GM21390 (cell line): ENCODE data around the gene HAO2.
"Not testable (repeated sequence)": the region's sequence is repeated elsewhere in the genome, so short reads cannot be mapped to it uniquely, and the experiment has no call there.

ENCODE experiments used
- ATAC-seq: cut with Tn5 transposase; IDR thresholded peaks from one replicate; pipeline ENCODE4 v1.9.1; 2021; ENCODE audit not compliant: unreplicated experiment

Gene HAO2

DNA sequence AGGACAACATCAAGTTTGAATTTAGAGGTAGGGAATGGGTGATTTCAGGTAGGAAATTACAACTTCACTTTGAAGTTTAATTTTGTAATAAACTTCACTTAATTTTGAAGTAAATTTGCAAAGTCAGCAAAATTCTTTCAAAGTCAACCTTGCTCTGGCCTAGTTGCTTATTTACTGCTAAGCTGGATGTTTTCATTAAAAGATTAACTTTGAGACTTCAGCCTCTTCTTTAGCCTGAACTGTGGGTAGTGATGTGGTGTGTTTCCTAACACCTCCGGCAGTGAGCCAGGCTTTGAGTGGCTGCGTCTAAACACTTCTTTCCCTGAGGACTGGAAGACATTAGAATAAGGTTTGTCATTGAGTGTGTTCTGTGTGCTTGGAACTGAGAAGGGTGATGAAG lies at the start of gene HAO2:
Gene HAO2 (plus strand): TSS at position 232 of the 400 bp plus-strand sequence. CDS start 12,301 bp downstream, outside the sequence.
- ATAC-seq: no peak

DNA sequence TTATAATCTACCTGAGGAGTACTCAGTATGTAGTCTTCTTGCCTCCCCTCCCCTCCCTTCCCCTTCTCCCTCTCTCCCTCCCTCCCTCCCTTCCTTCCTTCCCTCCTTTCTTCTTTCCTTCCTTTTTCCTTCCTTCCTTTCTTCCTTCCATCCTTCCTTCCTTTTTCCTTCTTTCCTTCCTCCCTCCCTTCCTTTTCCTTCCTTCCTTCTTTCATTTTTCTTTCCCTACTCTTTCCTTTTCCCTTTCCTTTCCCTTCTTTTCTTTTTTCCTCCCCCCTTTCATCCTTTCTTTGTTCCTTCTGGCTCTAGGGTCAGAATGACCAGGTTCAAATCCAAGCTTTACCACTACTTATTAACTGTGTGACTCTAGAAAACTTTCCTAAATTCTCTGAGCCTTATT lies 48.5 kb upstream of the HAO2 start:
- no peak for ATAC-seq

DNA sequence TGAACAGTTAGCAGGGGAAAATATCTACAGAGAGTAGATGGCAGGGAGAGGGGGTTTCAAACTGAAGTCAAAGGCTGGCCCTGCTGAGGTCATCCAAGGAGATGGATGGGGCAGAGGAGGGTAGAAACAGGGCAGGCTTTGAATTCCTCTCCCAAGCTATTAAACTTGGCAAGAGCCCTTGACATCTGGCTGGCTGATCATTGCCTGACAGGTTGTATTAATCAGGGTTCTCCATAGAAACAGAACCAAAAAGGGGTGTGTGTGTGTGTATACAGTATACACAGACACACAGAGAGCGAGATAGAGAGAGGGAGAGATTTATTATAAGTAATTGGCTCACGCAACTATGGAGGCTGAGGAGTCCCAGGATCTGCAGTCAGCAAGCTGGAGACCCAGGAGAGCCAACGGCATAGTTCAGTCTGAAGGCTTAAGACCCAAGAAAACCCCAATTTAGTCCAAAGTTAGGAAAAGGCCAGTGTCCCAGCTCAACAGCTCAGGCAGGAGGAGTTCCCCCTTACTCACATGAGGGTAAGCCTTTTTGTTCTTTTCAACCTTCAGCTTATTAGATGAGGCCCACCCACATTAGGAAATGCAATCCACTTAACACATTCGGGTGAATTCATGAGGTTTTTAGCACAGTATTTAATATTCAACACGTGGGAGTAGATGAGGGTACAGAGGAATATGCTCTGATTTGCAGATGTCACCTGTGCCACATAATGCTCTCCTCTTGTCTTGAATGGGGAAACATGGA lies 46.7 kb upstream of the HAO2 start:
- ATAC-seq: no peak

DNA sequence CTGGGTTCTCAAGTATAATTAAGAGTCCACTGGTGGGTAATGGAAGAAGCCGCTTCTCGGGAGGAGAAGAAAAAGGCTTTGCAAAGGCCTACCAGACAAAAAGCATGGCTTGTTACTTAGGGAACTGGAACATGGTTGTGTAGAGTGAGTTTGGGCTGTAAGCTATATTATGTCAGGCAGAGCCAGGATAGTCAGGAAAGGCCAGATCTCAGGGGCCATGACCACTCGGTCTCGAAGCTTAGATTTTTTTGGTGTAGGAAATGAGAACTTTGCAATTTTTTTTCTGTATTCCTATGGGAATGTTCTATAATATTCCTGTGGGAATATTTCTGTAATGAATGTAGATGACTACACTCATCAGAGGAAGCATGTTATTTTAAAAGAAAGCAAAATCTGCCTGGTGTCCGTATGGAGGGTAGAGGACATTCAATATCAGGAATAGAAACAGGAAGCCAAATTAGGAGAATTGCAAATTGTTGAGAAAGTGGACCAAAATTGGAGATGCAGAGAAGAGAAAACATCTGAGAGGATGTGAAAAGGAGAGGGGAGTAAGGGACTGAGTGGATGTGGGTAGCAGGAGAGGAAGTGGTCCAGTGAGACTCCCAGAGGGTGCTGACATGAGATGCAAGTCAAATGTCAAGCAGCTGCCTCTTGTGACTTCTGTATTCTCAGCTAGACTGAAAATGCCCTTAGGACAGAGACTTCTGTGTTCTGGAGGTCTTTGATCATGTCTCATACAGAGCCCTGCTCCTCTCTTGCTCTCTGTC lies 45.2 kb upstream of the HAO2 start:
- ATAC-seq: peak; percentile 87

DNA sequence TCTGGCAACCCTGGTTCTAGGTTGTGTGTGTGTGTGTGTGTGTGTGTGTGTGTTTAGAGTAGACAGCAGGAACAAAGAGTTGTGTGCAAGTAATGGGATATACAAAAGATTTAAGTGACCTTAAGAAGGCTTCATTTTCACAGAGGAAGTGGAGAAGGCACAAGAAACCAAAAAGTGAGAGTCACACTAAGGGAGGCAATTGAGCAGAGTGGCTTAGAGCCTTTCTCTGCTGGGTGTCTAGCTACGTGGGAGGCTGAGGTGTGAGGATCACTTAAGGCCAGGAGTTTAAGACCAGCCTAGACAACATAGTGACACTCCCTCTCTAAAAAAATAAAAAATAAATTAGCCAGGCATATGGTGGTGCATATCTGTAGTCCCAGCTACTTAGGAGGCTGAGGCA lies 44.4 kb upstream of the HAO2 start:
- ATAC-seq: no peak

- ATAC-seq: no peak
Observed at GRCh38 chr1:119326251-119326650, 42.3 kb upstream of the HAO2 start.

DNA sequence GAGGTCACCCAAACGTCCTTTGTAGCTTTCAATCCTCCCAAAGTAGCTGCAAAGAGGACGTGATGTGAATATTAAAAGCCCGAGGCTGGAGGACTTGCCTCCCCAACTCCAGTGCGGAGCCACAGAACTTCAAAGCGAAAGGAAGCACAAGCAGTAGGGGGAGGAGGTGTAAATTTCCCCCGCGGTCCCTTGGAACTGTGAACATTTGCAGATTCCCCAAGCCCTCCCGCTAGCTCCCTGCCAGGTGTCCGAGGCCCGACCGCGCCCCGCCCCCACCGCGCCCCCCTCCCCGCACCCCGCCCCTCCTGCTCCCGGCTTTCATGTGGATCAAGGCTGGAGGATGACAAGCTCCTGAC lies 41.5 kb upstream of the HAO2 start:
- ATAC-seq: no peak

GRCh38 chr1:119327450-119328155 lies 41.0 kb upstream of the HAO2 start:
- ATAC-seq: no peak

- no peak for ATAC-seq
Observed at GRCh38 chr1:119329541-119330461, 38.8 kb upstream of the HAO2 start.

- no peak for ATAC-seq
Observed at GRCh38 chr1:119330466-119331189, 38.0 kb upstream of the HAO2 start.

DNA sequence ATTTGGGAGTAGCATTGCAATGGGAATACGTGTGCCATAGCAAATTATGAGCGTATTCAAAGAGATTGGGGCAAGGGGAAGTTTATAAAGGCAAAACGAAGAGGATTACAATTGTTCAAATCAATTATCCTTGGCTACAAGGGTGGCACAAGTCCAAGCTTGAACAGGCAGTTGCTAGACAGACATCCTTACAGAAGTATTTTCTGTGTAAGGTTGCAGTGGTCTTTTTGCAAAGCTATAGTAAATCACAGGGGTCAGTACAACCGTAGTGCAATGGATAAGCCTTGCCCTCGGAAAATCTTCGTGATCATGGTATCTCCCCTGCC lies 37.4 kb upstream of the HAO2 start:
- ATAC-seq: no peak

- no peak for ATAC-seq
Observed at GRCh38 chr1:119331915-119332314, 36.7 kb upstream of the HAO2 start.

GRCh38 chr1:119332622-119333021 lies 36.0 kb upstream of the HAO2 start:
- no peak for ATAC-seq

GRCh38 chr1:119333163-119333896 lies 35.3 kb upstream of the HAO2 start:
- ATAC-seq: no peak

GRCh38 chr1:119333897-119334250 lies 34.7 kb upstream of the HAO2 start:
- not testable (repeated sequence) for ATAC-seq

DNA sequence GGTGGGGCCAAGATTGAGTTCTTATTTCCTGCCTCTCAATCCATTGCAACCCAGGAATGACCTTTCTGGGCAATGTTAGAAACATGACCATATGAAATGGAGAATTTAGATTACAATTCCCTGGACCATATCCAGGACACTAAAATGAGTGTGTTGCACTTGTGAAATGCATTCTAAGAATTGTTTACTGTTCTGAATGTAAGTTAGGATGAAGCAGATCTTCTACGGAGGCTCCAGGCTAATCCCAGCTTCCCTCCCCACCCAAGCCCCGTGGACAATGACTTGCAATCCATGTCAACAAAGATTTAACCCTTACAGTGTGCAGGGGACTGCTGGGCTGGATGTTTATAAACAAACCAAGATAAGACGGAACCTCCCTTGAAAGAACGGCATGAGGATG lies 31.7 kb upstream of the HAO2 start:
- ATAC-seq: no peak

- no peak for ATAC-seq
Observed at GRCh38 chr1:119338004-119338403, 30.6 kb upstream of the HAO2 start.

GRCh38 chr1:119338757-119339156 lies 29.8 kb upstream of the HAO2 start:
- ATAC-seq: no peak

- ATAC-seq: no peak
Observed at GRCh38 chr1:119340861-119341261, 27.7 kb upstream of the HAO2 start.
